DMS153 treated with DMSO at 0.1 percent for 48 hours (cell line): ENCODE data around the gene FXYD1.
A peak's percentile ranks its signal among the peaks of the same experiment; 100 is the strongest.
"Not testable (repeated sequence)": the region's sequence is repeated elsewhere in the genome, so short reads cannot be mapped to it uniquely, and the experiment has no call there.

Source experiments
- DNase-seq: peaks from one replicate; lab custom pipeline; 2025; ENCODE audit not compliant: unreplicated experiment; lab: John Stamatoyannopoulos, UW

Gene FXYD1

GRCh38 chr19:35138305-35138892 is at the start of gene FXYD1:
FXYD1 (plus strand) TSS chr19:35138824; CDS start chr19:35140080, 1,256 bp downstream.
- DNase-seq, result no peak

GRCh38 chr19:35089554-35089953 is 49.1 kb upstream of the FXYD1 start:
- DNase-seq, result no peak

- DNase-seq, result no peak
Observed at GRCh38 chr19:35090160-35090505, 48.5 kb upstream of the FXYD1 start.

- peak; percentile 40 for DNase-seq
Observed at GRCh38 chr19:35090506-35091214, 48.0 kb upstream of the FXYD1 start.

- no peak for DNase-seq
Observed at GRCh38 chr19:35093430-35093829, 45.2 kb upstream of the FXYD1 start.

- no peak for DNase-seq
Observed at GRCh38 chr19:35093941-35094647, 44.5 kb upstream of the FXYD1 start.

- no peak for DNase-seq
Observed at GRCh38 chr19:35094656-35095055, 44.0 kb upstream of the FXYD1 start.

- no peak for DNase-seq
Observed at GRCh38 chr19:35095667-35096368, 42.8 kb upstream of the FXYD1 start.

- no peak for DNase-seq
Observed at GRCh38 chr19:35098413-35099049, 40.1 kb upstream of the FXYD1 start.

- DNase-seq, result no peak
Observed at GRCh38 chr19:35099155-35099896, 39.3 kb upstream of the FXYD1 start.

GRCh38 chr19:35099897-35100275 is 38.7 kb upstream of the FXYD1 start:
- DNase-seq, result no peak

GRCh38 chr19:35100588-35101533 is 37.8 kb upstream of the FXYD1 start:
- no peak for DNase-seq

- not testable (repeated sequence) for DNase-seq
Observed at GRCh38 chr19:35101949-35102348, 36.7 kb upstream of the FXYD1 start.

GRCh38 chr19:35103614-35104013 is 35.0 kb upstream of the FXYD1 start:
- DNase-seq, result not testable (repeated sequence)

- no peak for DNase-seq
Observed at GRCh38 chr19:35104361-35104760, 34.3 kb upstream of the FXYD1 start.

- DNase-seq, result no peak
Observed at GRCh38 chr19:35105047-35105410, 33.6 kb upstream of the FXYD1 start.

- DNase-seq, result peak; percentile 9
Observed at GRCh38 chr19:35105411-35106290, 33.0 kb upstream of the FXYD1 start.

- DNase-seq, result no peak
Observed at GRCh38 chr19:35106291-35106583, 32.4 kb upstream of the FXYD1 start.
